Hair follicular keratinocyte (primary cell): ENCODE results near the gene PXYLP1. TPM values are rescaled to one million over a fixed set of nuclear protein-coding genes. Genes with fewer than 3 reads are reported as not detected.

Experiments used
- total RNA-seq: library from RNA; depleted of rRNA; stranded (reverse); fragments of >200 nt; gene quantifications from 2 replicates; pipeline ENCODE4 v1.2.3, GENCODE V29; 2015

PXYLP1 gene, protein sequence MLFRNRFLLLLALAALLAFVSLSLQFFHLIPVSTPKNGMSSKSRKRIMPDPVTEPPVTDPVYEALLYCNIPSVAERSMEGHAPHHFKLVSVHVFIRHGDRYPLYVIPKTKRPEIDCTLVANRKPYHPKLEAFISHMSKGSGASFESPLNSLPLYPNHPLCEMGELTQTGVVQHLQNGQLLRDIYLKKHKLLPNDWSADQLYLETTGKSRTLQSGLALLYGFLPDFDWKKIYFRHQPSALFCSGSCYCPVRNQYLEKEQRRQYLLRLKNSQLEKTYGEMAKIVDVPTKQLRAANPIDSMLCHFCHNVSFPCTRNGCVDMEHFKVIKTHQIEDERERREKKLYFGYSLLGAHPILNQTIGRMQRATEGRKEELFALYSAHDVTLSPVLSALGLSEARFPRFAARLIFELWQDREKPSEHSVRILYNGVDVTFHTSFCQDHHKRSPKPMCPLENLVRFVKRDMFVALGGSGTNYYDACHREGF
- 3.7 and 13.2 TPM in 2 replicates for total RNA-seq

DNA sequence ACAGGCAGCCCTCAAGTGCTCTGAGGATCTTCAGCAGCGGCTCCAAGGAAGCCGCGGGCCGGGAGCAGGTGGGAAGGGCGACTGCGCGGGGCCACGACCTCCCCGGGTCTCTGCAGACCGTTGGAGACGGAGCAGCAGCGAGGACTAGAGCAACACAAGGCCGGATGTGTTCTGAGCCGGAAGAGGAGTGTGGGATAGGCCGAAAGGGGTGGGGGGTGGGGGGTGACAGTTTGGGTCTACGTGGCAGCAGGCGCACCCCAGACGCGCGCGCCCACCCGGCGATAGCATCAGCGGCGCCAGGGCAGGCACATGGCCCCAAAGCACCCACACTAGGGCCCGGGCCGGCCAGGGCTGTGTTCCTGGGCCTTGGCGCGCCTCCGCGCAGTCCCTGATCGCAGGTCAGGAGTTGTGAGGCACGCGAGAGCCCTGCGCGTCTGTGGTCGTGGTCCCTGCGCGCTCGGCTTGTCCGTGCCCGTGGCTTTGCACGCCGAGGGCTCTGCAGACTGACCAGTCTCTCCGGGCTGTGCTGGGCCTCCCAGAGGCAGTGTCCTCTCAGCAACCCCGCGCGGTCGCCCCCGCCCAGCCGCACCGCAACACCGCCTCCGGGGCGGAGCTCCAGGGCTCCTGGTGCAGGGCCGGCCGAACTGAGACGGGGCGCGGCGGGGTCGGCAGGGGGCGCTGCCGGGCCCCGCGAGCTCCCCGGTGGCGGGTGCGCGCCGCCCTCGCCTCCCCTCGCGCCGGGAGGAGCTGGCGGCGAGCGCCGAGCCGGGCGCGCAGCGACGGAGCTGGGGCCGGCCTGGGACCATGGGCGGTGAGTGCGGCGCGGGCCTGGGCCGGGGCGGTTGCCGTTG, at the start of gene PXYLP1:
PXYLP1 (plus strand) TSS at position 725 of the 851 bp plus-strand sequence. CDS start 28,351 bp downstream, outside the sequence.

Other genes with a start within 250 kb of the PXYLP1 start
- 0.04 TPM in 1 of 2 replicates, not detected in the other for gene SPSB4, start 180.5 kb upstream of the PXYLP1 start, total RNA-seq
- 45.8 and 54.1 TPM in 2 replicates for gene ZBTB38, start 136.7 kb downstream of the PXYLP1 start, total RNA-seq